HepG2 (cell line): ENCODE measurements around the gene RPL32. TPM values are rescaled to one million over a fixed set of nuclear protein-coding genes. Genes with fewer than 3 reads are reported as not detected.

ENCODE experiments used
- GABPB1 ChIP-seq: IDR thresholded peaks from 2 replicates; pipeline ENCODE4 v1.6.1; 2016; ENCODE audit warnings: mild to moderate bottlenecking, missing genetic modification reagents, moderate library complexity, missing compliant biosample characterization
- IRF1 ChIP-seq: sonication (generic); formaldehyde crosslinking; IDR thresholded peaks from 2 replicates; pipeline ENCODE4 v1.4.0; 2020; ENCODE audit warnings: low read depth, mild to moderate bottlenecking, missing genetic modification reagents
- NFRKB ChIP-seq: fragments of 450-650 bp; IDR thresholded peaks from 2 replicates; pipeline ENCODE4 v1.6.1; 2017
- NR1H2 ChIP-seq: sonication (generic); formaldehyde crosslinking; IDR thresholded peaks from 2 replicates; pipeline ENCODE4 v1.8.1; 2022; ENCODE audit warnings: low read depth, missing genetic modification reagents, borderline replicate concordance
- NR2F6 ChIP-seq, 2 experiments: IDR thresholded peaks; 2 replicates each; pipeline ENCODE4 v1.6.1; 2016; ENCODE audit warnings: antibody characterized with exemption in 1 of 2, mild to moderate bottlenecking in 1 of 2
- SETDB1 ChIP-seq: sonication (generic); formaldehyde crosslinking; IDR thresholded peaks from 2 replicates; pipeline ENCODE4 v1.5.1; 2020; ENCODE audit warnings: missing genetic modification reagents, mild to moderate bottlenecking, borderline replicate concordance
- TP53 ChIP-seq: sonication (generic); formaldehyde crosslinking; conservative IDR thresholded peaks from 2 replicates; pipeline ENCODE4 v1.4.0; 2020; ENCODE audit warnings: missing genetic modification reagents
- TRAFD1 ChIP-seq: sonication (generic); formaldehyde crosslinking; IDR thresholded peaks from 2 replicates; pipeline ENCODE4 v1.5.1; 2020; ENCODE audit warnings: missing genetic modification reagents, mild to moderate bottlenecking, borderline replicate concordance
- ZBTB44 ChIP-seq: sonication (generic); formaldehyde crosslinking; IDR thresholded peaks from 2 replicates; pipeline ENCODE4 v1.4.0; 2020; ENCODE audit warnings: missing genetic modification reagents
- ZC3H13 ChIP-seq: sonication (generic); formaldehyde crosslinking; IDR thresholded peaks from 2 replicates; pipeline ENCODE4 v1.8.1; 2023; ENCODE audit warnings: mild to moderate bottlenecking, missing genetic modification reagents, moderate library complexity
- ZNF124 ChIP-seq: sonication (generic); formaldehyde crosslinking; IDR thresholded peaks from 2 replicates; pipeline ENCODE4 v1.4.0; 2020; ENCODE audit warnings: missing genetic modification reagents
- ZNF296 ChIP-seq: sonication (generic); formaldehyde crosslinking; conservative IDR thresholded peaks from 2 replicates; pipeline ENCODE4 v1.5.0; 2020; ENCODE audit warnings: mild to moderate bottlenecking, missing genetic modification reagents
- ZNF501 ChIP-seq: sonication (generic); formaldehyde crosslinking; IDR thresholded peaks from 2 replicates; pipeline ENCODE4 v1.5.1; 2020; ENCODE audit warnings: mild to moderate bottlenecking, moderate library complexity, missing genetic modification reagents
- polyA plus RNA-seq, 8 experiments: library from polyadenylated mRNA; depleted of rRNA in 3 of 8; stranded (reverse) in 7 of 8; unstranded in 1 of 8; fragments of >200 nt; fragmentation: Illumina TruSeq in 4 of 8; extraction: Trizol in 4 of 8; gene quantifications; 2 replicates each; pipeline versions ENCODE4 v1.2.1 to v1.2.3, GENCODE V29; 2011 to 2016; ENCODE audit warnings: low read depth in 4 of 8, missing spikeins in 1 of 8, mixed read lengths in 1 of 8; ENCODE audit not compliant: insufficient read depth in 1 of 8
- total RNA-seq, 5 experiments: library from RNA; depleted of rRNA; stranded (reverse); fragments of >200 nt; fragmentation: Illumina TruSeq; extraction: Trizol; gene quantifications; 2 replicates each; pipeline ENCODE4 v1.2.3, GENCODE V29; 2016; ENCODE audit warnings: low read depth in 1 of 5
- TF ChIP-seq, protein P1 (sequence below): sonication (generic); formaldehyde crosslinking; IDR thresholded peaks from 2 replicates; pipeline ENCODE4 v1.5.0; 2020; ENCODE audit warnings: mild to moderate bottlenecking, missing genetic modification reagents
- TF ChIP-seq, protein P2 (sequence below): IDR thresholded peaks from 2 replicates; pipeline ENCODE4 v1.4.0; 2020; ENCODE audit warnings: mild to moderate bottlenecking, missing genetic modification reagents
- TF ChIP-seq, protein P3 (sequence below): sonication (generic); formaldehyde crosslinking; IDR thresholded peaks from 2 replicates; pipeline ENCODE4 v1.4.0; 2020; ENCODE audit warnings: missing genetic modification reagents, borderline replicate concordance

Gene RPL32
- total and polyA plus RNA-seq, 2 of the 13 experiments (the other 11 are each of a cell fraction or from before 2014, with no cell fraction given): 1,781 to 2,401 TPM

- TF ChIP-seq, protein P1, sequence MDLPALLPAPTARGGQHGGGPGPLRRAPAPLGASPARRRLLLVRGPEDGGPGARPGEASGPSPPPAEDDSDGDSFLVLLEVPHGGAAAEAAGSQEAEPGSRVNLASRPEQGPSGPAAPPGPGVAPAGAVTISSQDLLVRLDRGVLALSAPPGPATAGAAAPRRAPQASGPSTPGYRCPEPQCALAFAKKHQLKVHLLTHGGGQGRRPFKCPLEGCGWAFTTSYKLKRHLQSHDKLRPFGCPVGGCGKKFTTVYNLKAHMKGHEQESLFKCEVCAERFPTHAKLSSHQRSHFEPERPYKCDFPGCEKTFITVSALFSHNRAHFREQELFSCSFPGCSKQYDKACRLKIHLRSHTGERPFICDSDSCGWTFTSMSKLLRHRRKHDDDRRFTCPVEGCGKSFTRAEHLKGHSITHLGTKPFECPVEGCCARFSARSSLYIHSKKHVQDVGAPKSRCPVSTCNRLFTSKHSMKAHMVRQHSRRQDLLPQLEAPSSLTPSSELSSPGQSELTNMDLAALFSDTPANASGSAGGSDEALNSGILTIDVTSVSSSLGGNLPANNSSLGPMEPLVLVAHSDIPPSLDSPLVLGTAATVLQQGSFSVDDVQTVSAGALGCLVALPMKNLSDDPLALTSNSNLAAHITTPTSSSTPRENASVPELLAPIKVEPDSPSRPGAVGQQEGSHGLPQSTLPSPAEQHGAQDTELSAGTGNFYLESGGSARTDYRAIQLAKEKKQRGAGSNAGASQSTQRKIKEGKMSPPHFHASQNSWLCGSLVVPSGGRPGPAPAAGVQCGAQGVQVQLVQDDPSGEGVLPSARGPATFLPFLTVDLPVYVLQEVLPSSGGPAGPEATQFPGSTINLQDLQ (CRISPR knock-in tag): no peak
- TF ChIP-seq, protein P2, sequence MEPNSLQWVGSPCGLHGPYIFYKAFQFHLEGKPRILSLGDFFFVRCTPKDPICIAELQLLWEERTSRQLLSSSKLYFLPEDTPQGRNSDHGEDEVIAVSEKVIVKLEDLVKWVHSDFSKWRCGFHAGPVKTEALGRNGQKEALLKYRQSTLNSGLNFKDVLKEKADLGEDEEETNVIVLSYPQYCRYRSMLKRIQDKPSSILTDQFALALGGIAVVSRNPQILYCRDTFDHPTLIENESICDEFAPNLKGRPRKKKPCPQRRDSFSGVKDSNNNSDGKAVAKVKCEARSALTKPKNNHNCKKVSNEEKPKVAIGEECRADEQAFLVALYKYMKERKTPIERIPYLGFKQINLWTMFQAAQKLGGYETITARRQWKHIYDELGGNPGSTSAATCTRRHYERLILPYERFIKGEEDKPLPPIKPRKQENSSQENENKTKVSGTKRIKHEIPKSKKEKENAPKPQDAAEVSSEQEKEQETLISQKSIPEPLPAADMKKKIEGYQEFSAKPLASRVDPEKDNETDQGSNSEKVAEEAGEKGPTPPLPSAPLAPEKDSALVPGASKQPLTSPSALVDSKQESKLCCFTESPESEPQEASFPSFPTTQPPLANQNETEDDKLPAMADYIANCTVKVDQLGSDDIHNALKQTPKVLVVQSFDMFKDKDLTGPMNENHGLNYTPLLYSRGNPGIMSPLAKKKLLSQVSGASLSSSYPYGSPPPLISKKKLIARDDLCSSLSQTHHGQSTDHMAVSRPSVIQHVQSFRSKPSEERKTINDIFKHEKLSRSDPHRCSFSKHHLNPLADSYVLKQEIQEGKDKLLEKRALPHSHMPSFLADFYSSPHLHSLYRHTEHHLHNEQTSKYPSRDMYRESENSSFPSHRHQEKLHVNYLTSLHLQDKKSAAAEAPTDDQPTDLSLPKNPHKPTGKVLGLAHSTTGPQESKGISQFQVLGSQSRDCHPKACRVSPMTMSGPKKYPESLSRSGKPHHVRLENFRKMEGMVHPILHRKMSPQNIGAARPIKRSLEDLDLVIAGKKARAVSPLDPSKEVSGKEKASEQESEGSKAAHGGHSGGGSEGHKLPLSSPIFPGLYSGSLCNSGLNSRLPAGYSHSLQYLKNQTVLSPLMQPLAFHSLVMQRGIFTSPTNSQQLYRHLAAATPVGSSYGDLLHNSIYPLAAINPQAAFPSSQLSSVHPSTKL (CRISPR knock-in tag): no peak; the same call in 1 of the 2 replicates
- TF ChIP-seq NR1H2 (CRISPR knock-in tag) (no peak), NFRKB (no peak), ZNF296 (peak; percentile 64; the same call in 1 of the 2 replicates), IRF1 (CRISPR knock-in tag) (no peak), TRAFD1 (CRISPR knock-in tag) (no peak), SETDB1 (CRISPR knock-in tag) (no peak), TP53 (CRISPR knock-in tag) (no peak), GABPB1 (CRISPR knock-in tag) (peak; percentile 70), ZNF501 (CRISPR knock-in tag) (peak; percentile 83), ZC3H13 (CRISPR knock-in tag) (no peak), NR2F6 (IDR thresholded peaks at IDR 0.05) (no peak), NR2F6 (CRISPR knock-in tag; IDR thresholded peaks at IDR 0.05) (peak; percentile 39; the same call in 1 of the 2 replicates), ZNF124 (CRISPR knock-in tag) (no peak), ZBTB44 (CRISPR knock-in tag) (no peak)
- TF ChIP-seq, protein P3, sequence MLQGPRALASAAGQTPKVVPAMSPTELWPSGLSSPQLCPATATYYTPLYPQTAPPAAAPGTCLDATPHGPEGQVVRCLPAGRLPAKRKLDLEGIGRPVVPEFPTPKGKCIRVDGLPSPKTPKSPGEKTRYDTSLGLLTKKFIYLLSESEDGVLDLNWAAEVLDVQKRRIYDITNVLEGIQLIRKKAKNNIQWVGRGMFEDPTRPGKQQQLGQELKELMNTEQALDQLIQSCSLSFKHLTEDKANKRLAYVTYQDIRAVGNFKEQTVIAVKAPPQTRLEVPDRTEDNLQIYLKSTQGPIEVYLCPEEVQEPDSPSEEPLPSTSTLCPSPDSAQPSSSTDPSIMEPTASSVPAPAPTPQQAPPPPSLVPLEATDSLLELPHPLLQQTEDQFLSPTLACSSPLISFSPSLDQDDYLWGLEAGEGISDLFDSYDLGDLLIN (CRISPR knock-in tag): no peak
These were observed 31.2 kb downstream of the RPL32 start (continued) for GRCh38 chr3:12810013-12810780.
